Heart left ventricle (tissue), 13 donors: ENCODE measurements around the gene LRP1B.

Experiments used
- POLR2A ChIP-seq, 2 donors: fragments of 450-650 bp; IDR thresholded peaks; one replicate each; pipeline ENCODE4 v1.6.1; 2017; ENCODE audit warnings: antibody characterized with exemption in 2 of 2, mild to moderate bottlenecking in 2 of 2, moderate library complexity in 2 of 2
- TF ChIP-seq, protein P1 (sequence below), 12 donors: fragments of 200-600 bp; sonication (generic) in 4 of 12; IDR thresholded peaks; one replicate each; pipeline versions ENCODE4 v1.5.0 to v1.8.0; 2018 to 2022; ENCODE audit warnings: antibody characterized with exemption in 12 of 12, mild to moderate bottlenecking in 5 of 12
- donor health status: ischemic (EF 13 %, LVEDD 7.1; RV severe dilation, severe dysfunction).
- donor health status: DM: no; HTN: yes; CAD: no.
- donor health status: DM: no; HTN: no; CAD: no.
- donor health status: ischemic (EF 25% LVEDD 6.9; RV normal size, moderate dysfunction).
- donor health status: ischemic (EF 25% LVEDD 5.7; RV mildly dilated, moderate dysfunction).
- donor health status: ischemic (EF 35%, LVEDD 5.7; RV mildly dilated, moderate dysfunction).
- donor health status: nonischemic (EF 11% LVEDD 7.7; RV severe dilation, severe dysfunction).
- donor health status: DM: yes; HTN: yes; CAD: no.
- donor health status: PGD.
- donor health status: ischemic (EF 29% LVEDD 5.4; RV normal size, mild dysfunction).
- donor health status: nonischemic (EF 23%, LVEDD 6.1; RV moderate dilation, normal function).

GRCh38 chr2:142010477-142011270, 120.1 kb downstream of the LRP1B start:
- TF ChIP-seq, protein P1, sequence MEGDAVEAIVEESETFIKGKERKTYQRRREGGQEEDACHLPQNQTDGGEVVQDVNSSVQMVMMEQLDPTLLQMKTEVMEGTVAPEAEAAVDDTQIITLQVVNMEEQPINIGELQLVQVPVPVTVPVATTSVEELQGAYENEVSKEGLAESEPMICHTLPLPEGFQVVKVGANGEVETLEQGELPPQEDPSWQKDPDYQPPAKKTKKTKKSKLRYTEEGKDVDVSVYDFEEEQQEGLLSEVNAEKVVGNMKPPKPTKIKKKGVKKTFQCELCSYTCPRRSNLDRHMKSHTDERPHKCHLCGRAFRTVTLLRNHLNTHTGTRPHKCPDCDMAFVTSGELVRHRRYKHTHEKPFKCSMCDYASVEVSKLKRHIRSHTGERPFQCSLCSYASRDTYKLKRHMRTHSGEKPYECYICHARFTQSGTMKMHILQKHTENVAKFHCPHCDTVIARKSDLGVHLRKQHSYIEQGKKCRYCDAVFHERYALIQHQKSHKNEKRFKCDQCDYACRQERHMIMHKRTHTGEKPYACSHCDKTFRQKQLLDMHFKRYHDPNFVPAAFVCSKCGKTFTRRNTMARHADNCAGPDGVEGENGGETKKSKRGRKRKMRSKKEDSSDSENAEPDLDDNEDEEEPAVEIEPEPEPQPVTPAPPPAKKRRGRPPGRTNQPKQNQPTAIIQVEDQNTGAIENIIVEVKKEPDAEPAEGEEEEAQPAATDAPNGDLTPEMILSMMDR (IDR thresholded peaks at IDR 0.05) = no peak
- TF ChIP-seq POLR2A (IDR thresholded peaks at IDR 0.05) = no peak
